Fibroblast of lung (primary cell): Measurements from ENCODE around the gene EEFSEC.

ENCODE experiments used
- CTCF ChIP-seq, 2 donors: IDR thresholded peaks in 1 of 2; conservative IDR thresholded peaks in 1 of 2; 1 replicate in 1 of 2; 2 replicates in 1 of 2; pipeline ENCODE4 v1.5.1; 2011 to 2012; ENCODE audit warnings: low read length in 2 of 2, control low read depth in 1 of 2, inconsistent platforms in 1 of 2, low read depth in 1 of 2, mild to moderate bottlenecking in 1 of 2
- EZH2 ChIP-seq: IDR thresholded peaks from 2 replicates; pipeline ENCODE4 v1.5.1; 2012; ENCODE audit warnings: low read length, control low read depth, mild to moderate bottlenecking; ENCODE audit errors: missing control alignments

GRCh38 chr3:128173200-128173599 lies 19.9 kb downstream of the EEFSEC start:
- TF ChIP-seq CTCF (conservative IDR thresholded peaks at IDR 0.05 in 1 of 2, IDR thresholded peaks at IDR 0.05 in 1 of 2; ENCODE audit: low read depth in 1 of 2, low read length in 2 of 2), result no peak
- no peak for TF ChIP-seq EZH2
